Activated CD4-positive, alpha-beta T cell treated with anti-CD3 and anti-CD28 coated beads, Interleukin-2, amount 10 ng/mL, durations not matched to agents 7 days and 5 days (primary cell): ENCODE measurements around the gene SLC34A1. TPM values are rescaled to one million over a fixed set of nuclear protein-coding genes. Genes with fewer than 3 reads are reported as not detected.
"Not testable (repeated sequence)": the region's sequence is repeated elsewhere in the genome, so short reads cannot be mapped to it uniquely, and the experiment has no call there.

Experiments
- CTCF ChIA-PET: fragments of 350-600 bp; sonication (Branson Sonifier 250); formaldehyde crosslinking; loops from one replicate; lab custom pipeline; 2021; ENCODE audit warnings: antibody characterized with exemption; lab: Charles Lee
- POLR2A ChIA-PET: fragments of 350-600 bp; sonication (Branson Sonifier 250); formaldehyde crosslinking; loops from one replicate; lab custom pipeline; 2021; ENCODE audit warnings: antibody characterized with exemption; lab: Charles Lee
- DNase-seq: peaks from one replicate; pipeline ENCODE4 v3.0.0-alpha.2; 2020
- H3K27ac Mint-ChIP-seq: one replicate; pipeline ENCODE4 v1.8.0; 2021; ENCODE audit warnings: mild to moderate bottlenecking, moderate library complexity, mixed read lengths
- H3K27me3 Mint-ChIP-seq: one replicate; pipeline ENCODE4 v1.8.0; 2021; ENCODE audit warnings: mixed read lengths
- H3K36me3 Mint-ChIP-seq: one replicate; pipeline ENCODE4 v1.8.0; 2021; ENCODE audit warnings: low read depth, mixed read lengths
- H3K4me1 Mint-ChIP-seq: one replicate; pipeline ENCODE4 v1.8.0; 2021; ENCODE audit warnings: mixed read lengths
- H3K4me3 Mint-ChIP-seq: one replicate; pipeline ENCODE4 v1.8.0; 2021; ENCODE audit warnings: mild to moderate bottlenecking, moderate library complexity, mixed read lengths
- H3K9me3 Mint-ChIP-seq: one replicate; pipeline ENCODE4 v1.8.0; 2021; ENCODE audit warnings: mixed read lengths
- total RNA-seq, 2 experiments: library from RNA; stranded (reverse); gene quantifications; one replicate each; pipeline ENCODE4 v1.2.3, GENCODE V29; 2021

The SLC34A1 gene
- total RNA-seq, 2 experiments from 2014 or later: 0.12 to 0.27 TPM

DNA sequence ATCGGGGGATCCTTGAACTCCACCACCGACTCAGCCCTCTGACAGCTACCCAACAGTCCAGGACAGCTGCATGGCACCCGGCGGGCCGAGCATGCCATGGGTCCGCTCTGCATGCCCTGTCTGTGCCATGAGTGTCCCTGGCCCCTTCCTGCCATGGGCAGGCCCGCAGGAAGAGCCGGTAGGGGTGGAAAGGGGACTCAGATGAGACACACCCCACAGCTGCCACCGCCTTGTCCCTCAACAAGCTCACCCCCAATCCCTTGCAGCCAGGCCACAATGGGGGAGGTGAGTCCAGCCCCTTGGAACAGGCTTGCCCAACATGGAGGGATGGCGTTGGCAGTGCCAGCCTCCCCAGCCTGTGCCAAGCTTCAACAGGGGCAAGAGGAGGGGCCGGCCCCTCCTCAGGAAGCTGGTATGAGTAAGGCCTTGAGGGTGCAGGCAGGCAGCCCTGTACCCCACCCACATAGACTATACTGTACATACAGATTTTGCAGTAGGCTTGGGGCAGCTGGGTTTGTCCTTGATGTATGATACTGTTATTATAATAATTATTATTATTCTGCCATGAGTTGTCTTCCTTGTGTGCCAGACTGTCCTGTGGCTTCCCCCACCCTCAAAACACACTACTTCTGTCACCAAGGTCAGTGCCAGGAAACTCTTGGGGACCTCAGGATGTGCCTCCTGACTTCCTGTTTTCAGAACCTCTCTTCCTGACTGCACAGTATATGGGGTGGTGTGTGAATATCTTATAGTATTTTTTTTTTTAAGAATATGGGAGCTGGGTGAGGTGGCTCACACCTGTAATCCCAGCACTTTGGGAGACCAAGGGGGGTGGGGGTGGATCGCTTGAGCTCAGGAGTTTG is 12.0 kb upstream of the SLC34A1 start:
- Mint-ChIP-seq H3K36me3 (peaks cover 58% of the 10 kb centered on the region), H3K27ac (peak overlapping the region; percentile 84)
- DNase-seq: peak; percentile 33

DNA sequence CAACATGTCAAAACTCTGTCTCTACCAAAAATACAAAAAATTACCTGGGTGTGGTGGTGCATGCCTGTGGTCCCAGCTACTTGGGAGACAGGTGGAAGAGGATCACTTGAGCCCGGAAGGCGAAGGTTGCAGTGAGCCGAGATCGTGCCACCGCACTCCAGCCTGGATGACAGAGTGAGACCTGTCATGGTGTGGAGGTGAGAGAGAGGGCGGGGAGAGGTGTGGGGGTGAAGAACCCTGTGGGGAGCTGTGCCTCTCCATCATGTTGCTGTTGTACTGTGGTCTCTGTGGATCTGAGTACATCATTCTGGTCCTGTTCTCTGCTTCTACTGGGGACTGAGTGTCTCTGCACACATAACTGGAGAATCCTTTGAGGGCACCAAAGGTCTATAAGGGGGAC is 11.3 kb upstream of the SLC34A1 start:
- Mint-ChIP-seq H3K27ac (peak overlapping the region; percentile 84), H3K27me3 (no peaks in the 10 kb centered on the region), H3K4me3 (peak overlapping the region; percentile 49), H3K36me3 (peaks cover 54% of the 10 kb centered on the region), H3K4me1 (peaks cover 62% of the 10 kb centered on the region), H3K9me3 (no peaks in the 10 kb centered on the region)
- no peak for DNase-seq
- ChIA-PET CTCF (interaction anchor here (1.1 to 11.1 kb wide), 10 partner anchors 10 to 90 kb away, joined by 3 to 145 read pairs (median 8); partner anchors contain the start of genes LMAN2, MXD3, RGS14 and SLC34A1), POLR2A (no interaction called here)

More for the DNA sequence above, 12.0 kb upstream of the SLC34A1 start:
- Mint-ChIP-seq H3K27me3 (no peaks in the 10 kb centered on the region), H3K4me1 (peaks cover 62% of the 10 kb centered on the region), H3K9me3 (no peaks in the 10 kb centered on the region), H3K4me3 (peak overlapping the region; percentile 49)
- CTCF ChIA-PET: interaction anchor here (0.6 to 11.1 kb wide), 14 partner anchors 11 to 129 kb away, joined by 3 to 145 read pairs (median 5); partner anchors contain the start of genes LMAN2, MXD3, RGS14 and SLC34A1
- POLR2A ChIA-PET: interaction anchor here (0.7 kb wide), 1 partner anchor 52 kb away, joined by 5 read pairs; no protein-coding TSS in a partner anchor

DNA sequence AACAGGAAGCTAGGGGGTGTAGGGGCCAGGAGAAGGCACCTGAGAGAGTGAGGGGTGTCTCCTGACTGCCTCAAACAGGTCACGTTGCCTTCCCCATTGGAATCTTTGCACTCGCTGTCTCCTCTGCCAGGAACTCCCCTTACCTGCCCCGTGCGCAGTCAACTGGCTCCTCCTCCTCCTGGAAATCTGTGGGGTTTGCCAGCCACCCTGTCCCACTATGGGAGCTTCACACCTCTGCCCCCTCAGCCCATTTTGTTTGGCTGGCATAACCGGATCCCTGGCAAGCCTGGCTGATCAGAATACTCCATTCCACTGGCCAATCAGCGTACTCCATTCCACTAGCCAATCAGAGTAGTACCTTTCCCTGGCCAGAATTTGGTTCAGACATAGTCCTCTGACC is 10.4 kb upstream of the SLC34A1 start:
- Mint-ChIP-seq H3K9me3 (no peaks in the 10 kb centered on the region), H3K4me3 (no peak overlapping the region), H3K27me3 (no peaks in the 10 kb centered on the region), H3K36me3 (peaks cover 45% of the 10 kb centered on the region), H3K4me1 (peaks cover 56% of the 10 kb centered on the region), H3K27ac (peak overlapping the region; percentile 84)
- DNase-seq: no peak
- POLR2A ChIA-PET: interaction anchor here (0.7 kb wide), 1 partner anchor 71 kb away, joined by 4 read pairs; the partner anchor contains the start of gene RAB24
- CTCF ChIA-PET: interaction anchor here (0.8 to 11.1 kb wide), 8 partner anchors 9 to 369 kb away, joined by 3 to 145 read pairs (median 6); partner anchors contain the start of genes LMAN2, RGS14 and SLC34A1

DNA sequence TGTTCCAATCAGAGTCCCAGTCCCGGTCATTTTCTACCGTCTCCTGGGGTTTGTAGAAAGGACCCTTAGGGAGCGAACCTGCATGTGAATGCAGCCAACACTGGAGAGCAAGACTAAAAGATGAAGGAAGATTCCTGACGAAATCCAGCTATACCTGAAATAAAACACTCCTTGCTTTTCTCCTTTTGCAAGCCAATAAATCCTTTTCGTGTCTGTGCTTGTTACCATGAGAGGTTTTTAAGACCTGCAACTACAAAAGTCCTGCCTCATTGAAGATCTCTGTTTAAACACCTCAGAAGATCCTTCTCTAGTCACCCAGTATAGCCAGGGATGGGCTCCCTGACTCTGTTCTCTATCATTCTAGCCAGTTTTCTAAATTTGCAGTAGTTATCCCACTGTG is 10.0 kb upstream of the SLC34A1 start:
- Mint-ChIP-seq H3K4me1 (peaks cover 54% of the 10 kb centered on the region), H3K27ac (peak overlapping the region; percentile 84), H3K4me3 (no peak overlapping the region), H3K9me3 (no peaks in the 10 kb centered on the region), H3K36me3 (peaks cover 41% of the 10 kb centered on the region), H3K27me3 (no peaks in the 10 kb centered on the region)
- POLR2A ChIA-PET: interaction anchor here (0.7 kb wide), 1 partner anchor 71 kb away, joined by 4 read pairs; the partner anchor contains the start of gene RAB24
- no peak for DNase-seq
- CTCF ChIA-PET: interaction anchor here (0.8 to 11.1 kb wide), 8 partner anchors 9 to 369 kb away, joined by 3 to 145 read pairs (median 6); partner anchors contain the start of genes LMAN2, RGS14 and SLC34A1

DNA sequence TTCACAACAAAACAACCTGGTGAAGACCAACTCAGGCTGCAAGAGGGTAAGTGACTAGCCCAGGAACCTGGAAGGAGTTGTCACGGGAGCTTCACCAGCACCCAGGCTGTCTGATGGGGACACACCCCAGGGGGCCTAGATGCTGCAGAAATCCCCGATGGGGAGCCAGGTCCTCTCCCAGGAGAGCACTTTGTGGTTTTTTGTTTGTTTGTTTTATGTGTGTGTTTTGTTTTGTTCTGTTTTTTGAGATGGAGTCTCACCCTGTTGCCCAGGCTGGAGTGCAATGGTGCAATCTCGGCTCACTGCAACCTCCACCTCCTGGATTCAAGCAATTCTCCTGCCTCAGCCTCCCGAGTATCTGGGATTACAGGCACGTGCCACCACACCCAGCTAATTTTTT is 8.7 kb upstream of the SLC34A1 start:
- POLR2A ChIA-PET, DNase-seq, H3K27me3 Mint-ChIP-seq, H3K4me3 Mint-ChIP-seq, H3K9me3 Mint-ChIP-seq: not testable (repeated sequence)
- Mint-ChIP-seq H3K4me1 (peaks cover 50% of the 10 kb centered on the region), H3K36me3 (peaks cover 29% of the 10 kb centered on the region), H3K27ac (peak overlapping the region; percentile 46)
- CTCF ChIA-PET: interaction anchor here (0.6 to 11.1 kb wide), 4 partner anchors 14 to 66 kb away, joined by 3 to 145 read pairs (median 50); partner anchors contain the start of genes LMAN2 and RGS14

DNA sequence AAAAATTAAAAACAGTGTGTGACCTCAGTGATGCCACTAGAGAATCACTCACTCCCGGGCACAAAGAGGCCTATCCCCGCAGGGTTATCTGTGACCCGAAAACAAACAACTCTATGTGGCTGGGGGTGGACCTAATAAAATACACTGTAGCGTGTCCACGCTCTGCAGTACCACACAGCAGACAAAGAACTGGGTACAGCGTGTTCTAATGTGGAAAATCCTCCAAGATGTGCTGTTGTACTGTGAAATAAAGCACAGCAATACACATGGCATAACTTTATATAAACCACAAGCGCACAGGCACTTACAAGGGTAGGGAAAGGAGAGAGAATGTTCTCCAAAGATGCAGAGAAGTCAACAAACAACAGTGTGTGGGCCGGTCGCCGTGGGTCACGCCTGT is 8.1 kb upstream of the SLC34A1 start:
- H3K4me1 Mint-ChIP-seq: peaks cover 52% of the 10 kb centered on the region
- H3K4me3 Mint-ChIP-seq: no peak overlapping the region
- H3K27ac Mint-ChIP-seq: no peak overlapping the region
- ChIA-PET POLR2A (no interaction called here), CTCF (interaction anchor here (1.0 to 11.1 kb wide), 5 partner anchors 13 to 66 kb away, joined by 3 to 145 read pairs (median 3); partner anchors contain the start of genes LMAN2 and RGS14)
- no peaks in the 10 kb centered on the region for H3K9me3 Mint-ChIP-seq
- no peak for DNase-seq
- H3K36me3 Mint-ChIP-seq: peaks cover 28% of the 10 kb centered on the region
- no peaks in the 10 kb centered on the region for H3K27me3 Mint-ChIP-seq

DNA sequence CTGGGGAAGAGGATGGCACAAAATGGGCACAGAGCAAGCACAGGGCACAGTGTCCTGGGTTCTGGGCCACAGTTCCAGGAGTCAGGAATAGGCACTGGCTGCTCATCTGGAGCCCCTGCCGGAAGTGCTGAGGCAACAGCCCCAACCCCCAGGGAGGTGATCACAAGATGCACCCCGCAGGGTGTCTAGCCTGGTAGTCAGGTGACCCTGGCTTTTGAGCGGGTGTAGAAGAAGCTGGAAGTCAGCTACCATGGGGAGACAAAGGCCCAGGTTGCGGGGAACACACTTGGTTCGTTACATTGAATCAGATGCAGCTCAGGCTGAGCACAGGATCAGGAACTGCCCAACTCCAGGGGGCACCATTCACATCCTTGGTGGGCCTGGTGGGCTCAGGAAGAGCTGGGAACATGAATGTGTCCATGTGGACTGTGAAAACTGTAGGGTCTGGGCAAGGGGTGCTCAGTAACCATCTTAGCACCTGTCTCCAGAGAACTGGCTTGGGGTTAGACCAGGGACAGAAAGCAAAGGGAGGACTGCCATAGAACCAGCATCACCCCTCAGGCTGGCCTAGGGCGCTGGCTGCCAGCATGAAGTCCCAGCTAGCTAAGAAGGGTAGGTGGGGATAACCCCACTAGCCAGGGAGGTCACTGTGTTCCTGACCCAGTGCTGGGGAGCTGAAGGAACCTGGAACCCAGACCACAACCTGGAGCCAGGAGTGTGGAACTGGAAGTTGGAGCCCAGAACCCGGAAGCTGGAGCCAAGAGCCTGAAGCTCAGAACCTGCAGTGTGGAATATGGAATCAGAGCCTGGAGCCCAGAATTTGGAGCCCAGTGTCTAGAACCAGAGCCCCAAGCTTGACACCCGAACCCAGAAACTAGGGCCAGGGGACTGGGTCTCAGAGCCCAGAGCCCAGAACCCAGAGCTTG is 6.1 kb upstream of the SLC34A1 start:
- ChIA-PET CTCF (interaction anchor here (0.6 to 11.1 kb wide), 15 partner anchors 8 to 358 kb away, joined by 3 to 97 read pairs (median 4); partner anchors contain the start of genes DDX41 and RGS14), POLR2A (no interaction called here)
- Mint-ChIP-seq H3K27me3 (no peaks in the 10 kb centered on the region), H3K36me3 (peaks cover 12% of the 10 kb centered on the region), H3K4me3 (no peak overlapping the region), H3K4me1 (peaks cover 45% of the 10 kb centered on the region), H3K9me3 (no peaks in the 10 kb centered on the region), H3K27ac (peak overlapping the region; percentile 68)
- no peak for DNase-seq

DNA sequence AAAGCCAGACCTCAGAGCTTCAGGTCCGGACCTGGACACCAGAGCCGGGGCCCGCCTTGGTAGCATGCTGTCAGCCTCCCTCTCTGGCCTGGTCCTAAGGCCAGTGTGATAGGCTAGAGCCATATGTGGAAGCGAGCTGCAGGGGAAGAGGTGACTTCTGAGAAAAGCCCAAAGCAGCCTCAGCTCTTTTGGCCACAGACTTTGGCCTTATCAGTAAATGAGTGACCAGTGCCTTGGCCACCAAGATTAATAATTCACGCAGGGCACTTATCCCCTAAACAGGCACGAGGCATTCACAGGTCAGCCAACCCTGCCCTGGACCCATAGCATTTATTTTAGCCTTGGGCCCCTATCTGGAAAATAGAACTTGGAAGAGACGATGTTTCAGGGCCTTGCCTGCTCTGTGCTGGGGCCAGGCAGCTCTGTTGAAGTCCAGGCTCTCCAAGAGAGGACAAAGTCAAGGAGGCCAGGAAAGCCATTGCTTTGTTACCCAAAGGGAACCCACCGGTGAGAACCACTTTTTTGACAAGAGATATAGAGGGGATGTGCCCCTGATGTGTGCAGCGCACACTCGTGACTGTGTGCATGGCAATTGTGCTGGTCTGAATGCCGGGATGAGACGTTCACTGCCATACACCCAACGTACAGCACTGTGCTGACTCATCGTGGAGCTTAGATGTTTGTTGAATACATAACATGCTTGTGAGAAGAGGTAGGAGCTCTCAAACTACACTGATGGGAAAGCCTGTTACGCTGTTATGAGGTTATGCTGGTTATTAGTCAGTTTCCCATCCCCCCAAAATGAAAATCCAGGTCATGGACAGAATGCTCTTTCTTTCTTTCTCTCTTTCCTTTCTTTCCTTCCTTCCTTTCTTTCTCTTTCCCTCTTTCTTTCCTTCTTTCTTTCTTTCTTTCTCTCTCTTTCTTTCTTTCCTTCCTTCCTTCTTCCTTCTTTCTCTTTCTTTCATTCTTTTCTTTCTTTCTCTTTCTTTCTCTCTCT is 5.0 kb upstream of the SLC34A1 start:
- DNase-seq: no peak
- peak overlapping the region; percentile 69 for H3K27ac Mint-ChIP-seq
- ChIA-PET CTCF (interaction anchor here (0.6 to 11.1 kb wide), 14 partner anchors 9 to 359 kb away, joined by 3 to 97 read pairs (median 4); partner anchors contain the start of gene RGS14), POLR2A (interaction anchor here (0.6 kb wide), 1 partner anchor 25 kb away, joined by 3 read pairs; no protein-coding TSS in a partner anchor)
- H3K9me3 Mint-ChIP-seq: no peaks in the 10 kb centered on the region
- peaks cover 4% of the 10 kb centered on the region for H3K36me3 Mint-ChIP-seq
- peaks cover 35% of the 10 kb centered on the region for H3K4me1 Mint-ChIP-seq
- H3K27me3 Mint-ChIP-seq: no peaks in the 10 kb centered on the region
- no peak overlapping the region for H3K4me3 Mint-ChIP-seq

DNA sequence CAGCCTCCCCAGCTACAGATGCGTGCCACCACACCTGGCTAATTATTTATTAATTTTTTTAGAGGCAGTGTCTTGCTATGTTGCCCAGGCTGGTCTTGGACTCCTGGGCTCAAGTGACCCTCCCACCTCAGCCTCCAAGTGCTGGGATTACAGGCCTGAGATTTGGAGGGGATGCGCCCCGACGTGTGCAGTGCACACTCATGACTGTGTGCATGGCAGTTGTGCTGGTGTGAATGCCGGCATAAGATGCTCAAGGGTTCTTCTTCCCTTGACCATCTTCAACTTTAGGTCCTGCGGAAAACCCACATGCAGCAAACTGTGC is 3.5 kb upstream of the SLC34A1 start:
- H3K27ac Mint-ChIP-seq: no peak overlapping the region
- POLR2A ChIA-PET: no interaction called here
- H3K4me1 Mint-ChIP-seq: peaks cover 32% of the 10 kb centered on the region

DNA sequence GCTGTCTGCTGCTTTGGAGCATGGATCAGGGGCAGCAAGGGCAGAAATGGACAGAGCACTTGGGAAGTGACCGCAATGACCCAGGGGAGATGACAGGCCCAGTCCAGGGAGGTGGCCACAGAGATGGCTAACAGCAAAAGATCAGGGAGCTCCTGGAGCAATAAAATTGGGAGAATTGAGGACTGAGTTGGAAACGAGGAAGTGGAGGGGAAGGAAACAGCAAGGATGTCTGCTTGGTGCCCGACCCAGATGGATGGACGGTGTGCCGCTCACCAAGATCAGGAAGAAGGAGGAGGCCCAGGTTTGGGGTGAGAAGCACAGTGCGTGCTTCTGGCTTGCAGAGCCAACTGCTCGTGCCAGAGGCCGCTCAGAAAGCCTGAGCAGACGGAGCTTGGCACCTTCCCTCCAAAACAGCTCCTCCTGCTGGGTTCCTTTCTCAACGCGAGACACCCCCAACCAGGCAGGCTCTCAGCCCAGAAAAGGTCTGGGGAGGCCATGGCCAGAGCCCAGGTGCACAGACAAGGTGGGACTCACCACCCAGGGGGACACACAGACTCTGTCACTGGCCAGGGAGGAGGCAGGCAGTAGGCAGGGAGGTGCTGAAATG is 1.7 kb upstream of the SLC34A1 start:
- no peak overlapping the region for H3K4me3 Mint-ChIP-seq
- H3K27me3 Mint-ChIP-seq: peaks cover 4% of the 10 kb centered on the region
- ChIA-PET POLR2A (no interaction called here), CTCF (interaction anchor here (0.6 to 53.2 kb wide), 14 partner anchors 9 to 124 kb away, joined by 3 to 1643 read pairs (median 3); partner anchors contain the start of genes DBN1 and PRR7)
- peak overlapping the region; percentile 79 for H3K27ac Mint-ChIP-seq
- peak; percentile 48 for DNase-seq
- H3K9me3 Mint-ChIP-seq: no peaks in the 10 kb centered on the region
- H3K4me1 Mint-ChIP-seq: peaks cover 30% of the 10 kb centered on the region
- H3K36me3 Mint-ChIP-seq: no peaks in the 10 kb centered on the region

More for the DNA sequence above, 3.5 kb upstream of the SLC34A1 start:
- Mint-ChIP-seq H3K36me3 (no peaks in the 10 kb centered on the region), H3K4me3 (no peak overlapping the region), H3K27me3 (peaks cover 1% of the 10 kb centered on the region), H3K9me3 (no peaks in the 10 kb centered on the region)
- DNase-seq: no peak
- CTCF ChIA-PET: interaction anchor here (0.7 to 11.1 kb wide), 4 partner anchors 9 to 121 kb away, joined by 4 to 97 read pairs (median 6); no protein-coding TSS in a partner anchor
